Brain microvascular endothelial cell (primary cell): ENCODE data around the gene NDUFV1.
A peak's percentile ranks its signal among the peaks of the same experiment; 100 is the strongest.

Experiments
- DNase-seq: peaks from one replicate; pipeline ENCODE4 v3.0.0-alpha.2; 2020
- H3K27ac ChIP-seq: fragments of 250-450 bp; sonication (Bioruptor Pico); 2 replicates; pipeline ENCODE4 v1.5.1; 2020; ENCODE audit warnings: mild to moderate bottlenecking, moderate library complexity
- H3K27me3 ChIP-seq: fragments of 250-450 bp; sonication (Bioruptor Pico); replicated peaks from 2 replicates; pipeline ENCODE4 v1.5.1; 2020; ENCODE audit warnings: mild to moderate bottlenecking
- H3K36me3 ChIP-seq: fragments of 250-450 bp; sonication (Bioruptor Pico); replicated peaks from 2 replicates; pipeline ENCODE4 v1.5.1; 2020; ENCODE audit warnings: mild to moderate bottlenecking
- H3K4me3 ChIP-seq: 2 replicates; pipeline ENCODE4 v1.5.1; 2011; ENCODE audit warnings: low read depth, mild to moderate bottlenecking, control low read depth, low read length, moderate library complexity
- in situ Hi-C: cut with HindIII; loops from 2 replicates; pipeline ENCODE4 v1.10.0; 2017; ENCODE audit warnings: low sequenced_read_pairs, low pct_ligation_motif_present
- TF ChIP-seq, protein P1 (sequence below): IDR thresholded peaks from 2 replicates; pipeline ENCODE4 v1.5.1; 2011; ENCODE audit warnings: low read depth, mild to moderate bottlenecking, moderate library complexity, low read length, control low read depth, inconsistent platforms; ENCODE audit errors: missing control alignments

Gene NDUFV1

DNA sequence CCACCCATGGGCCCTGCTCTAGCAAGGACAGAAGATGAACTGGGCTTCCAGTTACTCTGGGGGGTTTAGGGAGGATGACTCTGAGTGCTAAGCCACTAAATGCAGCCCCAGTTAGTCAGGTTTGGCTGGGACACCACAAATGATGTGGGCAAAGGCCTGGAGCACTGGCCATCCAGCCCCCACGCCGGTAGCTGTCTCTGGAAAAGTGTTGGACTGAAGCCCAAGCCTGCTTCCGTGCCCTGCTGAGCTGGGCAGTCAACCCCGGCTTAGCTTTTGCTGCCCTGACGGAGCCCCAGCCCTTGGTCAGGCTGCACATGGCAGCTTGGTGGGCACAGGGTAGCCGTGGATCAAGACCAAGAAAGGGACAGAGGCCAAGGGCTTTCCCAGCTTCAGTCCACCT lies 28.8 kb upstream of the NDUFV1 start:
- Histone ChIP-seq H3K27ac (no peak overlapping the region), H3K36me3 (no peaks in the 10 kb centered on the region), H3K4me3 (no peak overlapping the region), H3K27me3 (no peaks in the 10 kb centered on the region)
- TF ChIP-seq, protein P1, sequence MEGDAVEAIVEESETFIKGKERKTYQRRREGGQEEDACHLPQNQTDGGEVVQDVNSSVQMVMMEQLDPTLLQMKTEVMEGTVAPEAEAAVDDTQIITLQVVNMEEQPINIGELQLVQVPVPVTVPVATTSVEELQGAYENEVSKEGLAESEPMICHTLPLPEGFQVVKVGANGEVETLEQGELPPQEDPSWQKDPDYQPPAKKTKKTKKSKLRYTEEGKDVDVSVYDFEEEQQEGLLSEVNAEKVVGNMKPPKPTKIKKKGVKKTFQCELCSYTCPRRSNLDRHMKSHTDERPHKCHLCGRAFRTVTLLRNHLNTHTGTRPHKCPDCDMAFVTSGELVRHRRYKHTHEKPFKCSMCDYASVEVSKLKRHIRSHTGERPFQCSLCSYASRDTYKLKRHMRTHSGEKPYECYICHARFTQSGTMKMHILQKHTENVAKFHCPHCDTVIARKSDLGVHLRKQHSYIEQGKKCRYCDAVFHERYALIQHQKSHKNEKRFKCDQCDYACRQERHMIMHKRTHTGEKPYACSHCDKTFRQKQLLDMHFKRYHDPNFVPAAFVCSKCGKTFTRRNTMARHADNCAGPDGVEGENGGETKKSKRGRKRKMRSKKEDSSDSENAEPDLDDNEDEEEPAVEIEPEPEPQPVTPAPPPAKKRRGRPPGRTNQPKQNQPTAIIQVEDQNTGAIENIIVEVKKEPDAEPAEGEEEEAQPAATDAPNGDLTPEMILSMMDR, result no peak
- in situ Hi-C loops, result no loop called here
- DNase-seq, result no peak

DNA sequence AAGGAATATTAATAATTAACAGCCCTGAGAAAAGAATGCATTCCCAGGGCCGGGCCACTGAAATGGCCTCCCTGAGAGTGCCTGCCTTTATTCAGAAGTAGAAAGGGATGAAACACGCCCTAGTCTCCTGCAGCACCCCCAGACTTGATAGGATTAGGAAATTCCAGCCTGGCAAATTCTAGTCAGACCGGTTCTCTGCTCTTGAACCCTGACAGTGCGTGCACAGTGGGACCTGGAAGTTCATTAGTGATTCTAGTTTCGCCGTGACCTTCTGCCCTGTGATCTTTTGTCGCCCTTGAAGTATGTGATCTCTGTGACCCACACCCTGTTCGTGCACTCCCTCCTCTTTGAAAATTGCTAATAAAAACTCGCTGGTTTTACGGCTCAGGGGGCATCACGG lies 25.3 kb upstream of the NDUFV1 start:
- Histone ChIP-seq H3K4me3 (no peak overlapping the region), H3K27ac (no peak overlapping the region), H3K27me3 (no peaks in the 10 kb centered on the region), H3K36me3 (peaks cover 18% of the 10 kb centered on the region)
- no peak for DNase-seq
- in situ Hi-C loops, result no loop called here
- TF ChIP-seq, protein P1, result no peak

DNA sequence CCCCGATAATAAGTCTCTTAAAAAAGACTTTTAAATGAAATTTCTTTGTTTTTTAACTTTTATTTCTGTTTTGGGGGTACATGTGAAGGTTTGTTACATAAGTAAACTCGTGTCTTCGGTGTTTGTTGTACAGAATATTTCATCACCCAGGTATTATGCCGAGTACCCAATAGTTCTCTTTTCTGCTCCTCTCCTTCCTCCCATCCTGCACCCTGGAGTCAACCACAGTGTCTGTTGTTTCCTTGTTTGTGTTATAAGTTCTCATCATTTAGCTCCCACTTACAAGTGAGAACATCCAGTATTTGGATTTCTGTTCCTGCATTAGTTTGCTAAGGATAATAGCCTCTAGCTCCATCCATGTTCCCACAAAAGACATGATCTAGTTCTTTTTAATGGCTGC lies 24.7 kb upstream of the NDUFV1 start:
- H3K36me3 ChIP-seq, result peaks cover 22% of the 10 kb centered on the region
- TF ChIP-seq, protein P1, result no peak
- no peak overlapping the region for H3K27ac ChIP-seq
- in situ Hi-C loops, result no loop called here
- no peak overlapping the region for H3K4me3 ChIP-seq
- DNase-seq, result no peak
- H3K27me3 ChIP-seq, result no peaks in the 10 kb centered on the region

DNA sequence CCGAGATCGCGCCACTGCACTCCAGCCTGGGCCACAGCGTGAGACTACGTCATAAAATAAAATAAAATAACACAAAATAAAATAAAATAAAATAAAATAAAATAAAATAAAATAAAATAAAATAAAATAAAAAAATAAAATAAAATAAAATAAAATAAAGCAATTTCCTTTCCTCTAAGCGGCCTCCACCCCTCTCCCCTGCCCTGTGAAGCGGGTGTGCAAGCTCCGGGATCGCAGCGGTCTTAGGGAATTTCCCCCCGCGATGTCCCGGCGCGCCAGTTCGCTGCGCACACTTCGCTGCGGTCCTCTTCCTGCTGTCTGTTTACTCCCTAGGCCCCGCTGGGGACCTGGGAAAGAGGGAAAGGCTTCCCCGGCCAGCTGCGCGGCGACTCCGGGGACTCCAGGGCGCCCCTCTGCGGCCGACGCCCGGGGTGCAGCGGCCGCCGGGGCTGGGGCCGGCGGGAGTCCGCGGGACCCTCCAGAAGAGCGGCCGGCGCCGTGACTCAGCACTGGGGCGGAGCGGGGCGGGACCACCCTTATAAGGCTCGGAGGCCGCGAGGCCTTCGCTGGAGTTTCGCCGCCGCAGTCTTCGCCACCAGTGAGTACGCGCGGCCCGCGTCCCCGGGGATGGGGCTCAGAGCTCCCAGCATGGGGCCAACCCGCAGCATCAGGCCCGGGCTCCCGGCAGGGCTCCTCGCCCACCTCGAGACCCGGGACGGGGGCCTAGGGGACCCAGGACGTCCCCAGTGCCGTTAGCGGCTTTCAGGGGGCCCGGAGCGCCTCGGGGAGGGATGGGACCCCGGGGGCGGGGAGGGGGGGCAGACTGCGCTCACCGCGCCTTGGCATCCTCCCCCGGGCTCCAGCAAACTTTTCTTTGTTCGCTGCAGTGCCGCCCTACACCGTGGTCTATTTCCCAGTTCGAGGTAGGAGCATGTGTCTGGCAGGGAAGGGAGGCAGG lies 23.2 kb upstream of the NDUFV1 start, which contains the start of gene GSTP1:
Gene GSTP1, plus strand, starts transcription at position 566 of the 958 bp plus-strand sequence. Its CDS starts 32 bp downstream, at position 598.
- no peaks in the 10 kb centered on the region for H3K27me3 ChIP-seq
- peak; percentile 75 for DNase-seq
- TF ChIP-seq, protein P1, result peak; percentile 58
- peak within 1 kb of the TSS; percentile 80 for H3K4me3 ChIP-seq
- H3K36me3 ChIP-seq, result peaks cover 32% of the 10 kb centered on the region
- in situ Hi-C loops, result no loop called here
- peak within 1 kb of the TSS; percentile 85 for H3K27ac ChIP-seq

DNA sequence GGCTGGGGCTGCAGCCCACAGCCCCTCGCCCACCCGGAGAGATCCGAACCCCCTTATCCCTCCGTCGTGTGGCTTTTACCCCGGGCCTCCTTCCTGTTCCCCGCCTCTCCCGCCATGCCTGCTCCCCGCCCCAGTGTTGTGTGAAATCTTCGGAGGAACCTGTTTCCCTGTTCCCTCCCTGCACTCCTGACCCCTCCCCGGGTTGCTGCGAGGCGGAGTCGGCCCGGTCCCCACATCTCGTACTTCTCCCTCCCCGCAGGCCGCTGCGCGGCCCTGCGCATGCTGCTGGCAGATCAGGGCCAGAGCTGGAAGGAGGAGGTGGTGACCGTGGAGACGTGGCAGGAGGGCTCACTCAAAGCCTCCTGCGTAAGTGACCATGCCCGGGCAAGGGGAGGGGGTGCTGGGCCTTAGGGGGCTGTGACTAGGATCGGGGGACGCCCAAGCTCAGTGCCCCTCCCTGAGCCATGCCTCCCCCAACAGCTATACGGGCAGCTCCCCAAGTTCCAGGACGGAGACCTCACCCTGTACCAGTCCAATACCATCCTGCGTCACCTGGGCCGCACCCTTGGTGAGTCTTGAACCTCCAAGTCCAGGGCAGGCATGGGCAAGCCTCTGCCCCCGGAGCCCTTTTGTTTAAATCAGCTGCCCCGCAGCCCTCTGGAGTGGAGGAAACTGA lies 22.4 kb upstream of the NDUFV1 start:
- in situ Hi-C loops, result no loop called here
- TF ChIP-seq, protein P1, result no peak
- no peaks in the 10 kb centered on the region for H3K27me3 ChIP-seq
- H3K4me3 ChIP-seq, result peak overlapping the region; percentile 80
- peaks cover 33% of the 10 kb centered on the region for H3K36me3 ChIP-seq
- peak overlapping the region; percentile 85 for H3K27ac ChIP-seq
- no peak for DNase-seq
